GM21447 (cell line): ENCODE measurements around the gene ZNF324.

Experiments
- ATAC-seq: cut with Tn5 transposase; IDR thresholded peaks from one replicate; pipeline ENCODE4 v1.9.1; 2021; ENCODE audit not compliant: unreplicated experiment

ZNF324 gene

DNA sequence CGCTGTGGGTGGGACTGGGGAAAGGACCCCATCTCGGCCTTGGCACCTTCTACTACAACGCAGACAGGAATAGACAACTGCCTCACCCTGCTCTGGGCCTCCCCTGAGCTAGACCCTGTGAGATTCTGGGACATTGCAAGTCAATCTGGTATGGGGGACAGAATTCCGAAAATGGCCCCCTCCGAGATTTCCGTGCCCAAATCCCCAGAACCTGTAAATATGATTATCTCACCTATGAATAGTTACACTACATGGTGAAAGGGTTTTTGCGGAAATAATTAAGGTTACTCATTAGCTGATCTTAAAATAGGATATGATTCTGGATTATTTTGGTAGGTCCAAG, 53.3 kb downstream of the ZNF324 start:
- ATAC-seq, result no peak

DNA sequence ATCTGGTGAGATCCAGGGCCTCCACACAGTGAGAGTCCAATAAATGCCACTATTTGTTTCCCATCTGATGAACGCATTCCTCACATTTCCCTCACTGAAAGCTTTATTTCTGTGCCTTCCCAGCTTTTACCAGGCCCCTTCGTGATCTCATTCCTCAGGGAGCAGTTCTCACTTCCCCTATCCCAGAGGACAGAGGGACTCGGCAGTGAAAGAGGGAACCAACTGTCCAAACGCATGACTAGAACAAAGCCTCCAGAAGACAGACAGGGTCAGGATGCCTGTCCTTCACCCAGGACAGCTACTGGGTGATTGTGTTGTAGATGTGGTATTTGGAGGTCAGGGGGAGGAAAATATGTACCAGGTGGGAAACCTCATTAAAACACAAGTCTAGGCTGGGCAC, 54.8 kb downstream of the ZNF324 start:
- no peak for ATAC-seq

- ATAC-seq, result no peak
These were observed 55.8 kb downstream of the ZNF324 start for GRCh38 chr19:58522709-58523108.
